IPS-20b (cell line): Measurements from ENCODE around the gene PIP5KL1.

Experiments
- H3K27ac ChIP-seq: one replicate; pipeline ENCODE4 v1.5.1; 2013; ENCODE audit warnings: low read length
- H3K27me3 ChIP-seq: 2 replicates; pipeline ENCODE4 v1.6.1; 2013; ENCODE audit warnings: mild to moderate bottlenecking, low read length, inconsistent platforms; ENCODE audit not compliant: insufficient read depth
- H3K36me3 ChIP-seq: 2 replicates; pipeline ENCODE4 v1.6.1; 2013; ENCODE audit warnings: low read depth, mild to moderate bottlenecking, inconsistent platforms, low read length, moderate library complexity; ENCODE audit not compliant: insufficient read depth
- H3K4me1 ChIP-seq: 2 replicates; pipeline ENCODE4 v1.6.1; 2013; ENCODE audit warnings: mild to moderate bottlenecking, control low read depth, inconsistent platforms, low read length, moderate library complexity; ENCODE audit not compliant: insufficient read depth
- H3K4me3 ChIP-seq: 2 replicates; pipeline ENCODE4 v1.5.1; 2013; ENCODE audit warnings: mild to moderate bottlenecking, low read length, inconsistent platforms
- H3K9ac ChIP-seq: 2 replicates; pipeline ENCODE4 v1.6.1; 2013; ENCODE audit warnings: low read depth, mild to moderate bottlenecking, inconsistent platforms, low read length, moderate library complexity
- H3K9me3 ChIP-seq: 2 replicates; pipeline ENCODE4 v1.6.1; 2013; ENCODE audit warnings: mild to moderate bottlenecking, low read depth, low read length, inconsistent platforms; ENCODE audit not compliant: insufficient read depth

The PIP5KL1 gene

GRCh38 chr9:127876764-127877562 lies 53.6 kb downstream of the PIP5KL1 start:
- Histone ChIP-seq H3K27me3 (peaks cover 12% of the 10 kb centered on the region; the same call in 1 of the 2 replicates), H3K36me3 (no peaks in the 10 kb centered on the region), H3K9me3 (no peaks in the 10 kb centered on the region), H3K4me1 (no peaks in the 10 kb centered on the region), H3K27ac (no peak overlapping the region), H3K9ac (peak overlapping the region; percentile 56; the same call in 1 of the 2 replicates), H3K4me3 (peak overlapping the region; percentile 74)

- H3K36me3 ChIP-seq: no peaks in the 10 kb centered on the region
- H3K9me3 ChIP-seq: no peaks in the 10 kb centered on the region
- H3K4me3 ChIP-seq: no peak overlapping the region
- H3K27me3 ChIP-seq: peaks cover 12% of the 10 kb centered on the region; the same call in 1 of the 2 replicates
- no peaks in the 10 kb centered on the region for H3K4me1 ChIP-seq
- H3K9ac ChIP-seq: no peak overlapping the region
- no peak overlapping the region for H3K27ac ChIP-seq
Measured at GRCh38 chr9:127876026-127876763, 54.4 kb downstream of the PIP5KL1 start.

GRCh38 chr9:127875306-127875966 lies 55.1 kb downstream of the PIP5KL1 start:
- Histone ChIP-seq H3K4me3 (no peak overlapping the region), H3K27ac (no peak overlapping the region), H3K36me3 (no peaks in the 10 kb centered on the region), H3K9ac (no peak overlapping the region), H3K9me3 (no peaks in the 10 kb centered on the region), H3K27me3 (peaks cover 12% of the 10 kb centered on the region; the same call in 1 of the 2 replicates), H3K4me1 (no peaks in the 10 kb centered on the region)

GRCh38 chr9:127874301-127875221 lies 56.0 kb downstream of the PIP5KL1 start:
- peaks cover 12% of the 10 kb centered on the region; the same call in 1 of the 2 replicates for H3K27me3 ChIP-seq
- H3K27ac ChIP-seq: no peak overlapping the region
- no peak overlapping the region for H3K9ac ChIP-seq
- no peaks in the 10 kb centered on the region for H3K9me3 ChIP-seq
- no peaks in the 10 kb centered on the region for H3K36me3 ChIP-seq
- H3K4me1 ChIP-seq: no peaks in the 10 kb centered on the region
- no peak overlapping the region for H3K4me3 ChIP-seq

- Histone ChIP-seq H3K27ac (no peak overlapping the region), H3K9ac (no peak overlapping the region), H3K36me3 (no peaks in the 10 kb centered on the region), H3K27me3 (peaks cover 12% of the 10 kb centered on the region; the same call in 1 of the 2 replicates), H3K4me1 (no peaks in the 10 kb centered on the region), H3K4me3 (no peak overlapping the region), H3K9me3 (no peaks in the 10 kb centered on the region)
Measured at GRCh38 chr9:127873886-127874285, 56.7 kb downstream of the PIP5KL1 start.

GRCh38 chr9:127873223-127873691 lies 57.3 kb downstream of the PIP5KL1 start:
- H3K9me3 ChIP-seq: no peaks in the 10 kb centered on the region
- H3K4me1 ChIP-seq: no peaks in the 10 kb centered on the region
- H3K27ac ChIP-seq: no peak overlapping the region
- H3K36me3 ChIP-seq: no peaks in the 10 kb centered on the region
- H3K27me3 ChIP-seq: peaks cover 6% of the 10 kb centered on the region; the same call in 1 of the 2 replicates
- H3K4me3 ChIP-seq: no peak overlapping the region
- no peak overlapping the region for H3K9ac ChIP-seq

- no peaks in the 10 kb centered on the region for H3K36me3 ChIP-seq
- no peaks in the 10 kb centered on the region for H3K9me3 ChIP-seq
- no peak overlapping the region for H3K9ac ChIP-seq
- no peak overlapping the region for H3K27ac ChIP-seq
- H3K4me1 ChIP-seq: no peaks in the 10 kb centered on the region
- no peak overlapping the region for H3K4me3 ChIP-seq
- H3K27me3 ChIP-seq: no peaks in the 10 kb centered on the region; the same call in 1 of the 2 replicates
Measured at GRCh38 chr9:127872369-127873222, 58.0 kb downstream of the PIP5KL1 start.

- Histone ChIP-seq H3K9ac (no peak overlapping the region), H3K27ac (no peak overlapping the region), H3K36me3 (no peaks in the 10 kb centered on the region), H3K27me3 (no peaks in the 10 kb centered on the region), H3K9me3 (no peaks in the 10 kb centered on the region), H3K4me3 (no peak overlapping the region), H3K4me1 (no peaks in the 10 kb centered on the region)
Measured at GRCh38 chr9:127871531-127871930, 59.0 kb downstream of the PIP5KL1 start.

GRCh38 chr9:127870887-127871286 lies 59.7 kb downstream of the PIP5KL1 start:
- no peaks in the 10 kb centered on the region for H3K4me1 ChIP-seq
- H3K9me3 ChIP-seq: no peaks in the 10 kb centered on the region
- H3K27me3 ChIP-seq: no peaks in the 10 kb centered on the region
- no peak overlapping the region for H3K9ac ChIP-seq
- no peak overlapping the region for H3K4me3 ChIP-seq
- H3K27ac ChIP-seq: no peak overlapping the region
- H3K36me3 ChIP-seq: no peaks in the 10 kb centered on the region
